ENCODE data around the gene RUBCNL. TPM values are rescaled to one million over a fixed set of nuclear protein-coding genes. Genes with fewer than 3 reads are reported as not detected.

RUBCNL gene
- total and polyA plus RNA-seq, 2 of the 4 experiments (the other 2 are of a cell fraction), result 0.03 TPM; not detected in 1

GRCh38 chr13:46383383-46383782 lies 3.7 kb downstream of the RUBCNL start:
- no peak overlapping the region for H2BK15ac ChIP-seq (ENCODE audit: low read depth, low read length)
- H2BK120ac ChIP-seq (ENCODE audit: low read depth, low read length), result no peak overlapping the region
- H3K27ac ChIP-seq (ENCODE audit: insufficient read depth, low read length), result no peak overlapping the region
- ATAC-seq (ENCODE audit: low read depth) (no peak), DNase-seq (no peak)
- no peak overlapping the region for H4K91ac ChIP-seq (ENCODE audit: insufficient read depth, low read depth, low read length)
- H3K27me3 ChIP-seq (ENCODE audit: control insufficient read depth, insufficient read depth, low read length), result peaks cover 30% of the 10 kb centered on the region
- H4K8ac ChIP-seq (ENCODE audit: low read depth in 2 of 2, low read length in 2 of 2), result no peak overlapping the region
- H4K5ac ChIP-seq (ENCODE audit: low read depth, low read length), result no peak overlapping the region
- no peak overlapping the region for H3K18ac ChIP-seq (ENCODE audit: low read depth, low read length)
- in situ Hi-C loops (cut with MboI; ENCODE audit: low sequenced_read_pairs), result no loop called here
- intact Hi-C loops (cut with micrococcal nuclease), result no loop called here
- H3K36me3 ChIP-seq (ENCODE audit: control insufficient read depth, insufficient read depth, low read length), result no peaks in the 10 kb centered on the region
- no peak overlapping the region for H2BK5ac ChIP-seq (ENCODE audit: low read depth, low read length, poor library complexity, severe bottlenecking)
- no peaks in the 10 kb centered on the region for H3K79me1 ChIP-seq (ENCODE audit: low read depth in 1 of 2, low read length in 2 of 2)
- no peaks in the 10 kb centered on the region for H3K4me1 ChIP-seq (ENCODE audit: control insufficient read depth, insufficient read depth, low read length)
- no peaks in the 10 kb centered on the region for H3K9me1 ChIP-seq (ENCODE audit: insufficient read depth, low read length)
- H3K56ac ChIP-seq (ENCODE audit: extremely low read depth, insufficient read depth, low read length), result no peak overlapping the region
- H3K4ac ChIP-seq (ENCODE audit: low read depth, low read length), result no peak overlapping the region
- no peak overlapping the region for H3K9ac ChIP-seq (ENCODE audit: low read depth, low read length)
- H3K14ac ChIP-seq (replicated peaks; ENCODE audit: low read depth, low read length), result no peak overlapping the region
- TF ChIP-seq SMC3 (IDR thresholded peaks at IDR 0.05; ENCODE audit: low read depth, low read length) (no peak), FOS (IDR thresholded peaks at IDR 0.05; ENCODE audit: low read depth, low read length) (no peak), NFE2L2 (IDR thresholded peaks at IDR 0.05; ENCODE audit: low read depth, low read length) (no peak), MAFK (IDR thresholded peaks at IDR 0.05; ENCODE audit: low read depth, low read length) (no peak), CEBPB (IDR thresholded peaks at IDR 0.05; ENCODE audit: low read depth, low read length) (no peak), RAD21 (IDR thresholded peaks at IDR 0.05; ENCODE audit: low read length) (no peak), POLR2A (IDR thresholded peaks at IDR 0.05; ENCODE audit: low read depth, low read length) (no peak), CHD1 (IDR thresholded peaks at IDR 0.05; ENCODE audit: low read depth, low read length) (no peak), MAZ (IDR thresholded peaks at IDR 0.05; ENCODE audit: borderline replicate concordance, low read depth, low read length) (no peak), RCOR1 (IDR thresholded peaks at IDR 0.05; ENCODE audit: insufficient replicate concordance, low read length) (no peak), MXI1 (IDR thresholded peaks at IDR 0.05; ENCODE audit: borderline replicate concordance, low read depth, low read length) (no peak), BHLHE40 (IDR thresholded peaks at IDR 0.05; ENCODE audit: low read depth, low read length) (no peak), ELK1 (IDR thresholded peaks at IDR 0.05; ENCODE audit: borderline replicate concordance, low read depth, low read length) (no peak), RFX5 (IDR thresholded peaks at IDR 0.05; ENCODE audit: low read depth, low read length) (no peak)
- TF ChIP-seq, protein P1, sequence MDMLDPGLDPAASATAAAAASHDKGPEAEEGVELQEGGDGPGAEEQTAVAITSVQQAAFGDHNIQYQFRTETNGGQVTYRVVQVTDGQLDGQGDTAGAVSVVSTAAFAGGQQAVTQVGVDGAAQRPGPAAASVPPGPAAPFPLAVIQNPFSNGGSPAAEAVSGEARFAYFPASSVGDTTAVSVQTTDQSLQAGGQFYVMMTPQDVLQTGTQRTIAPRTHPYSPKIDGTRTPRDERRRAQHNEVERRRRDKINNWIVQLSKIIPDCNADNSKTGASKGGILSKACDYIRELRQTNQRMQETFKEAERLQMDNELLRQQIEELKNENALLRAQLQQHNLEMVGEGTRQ (IDR thresholded peaks at IDR 0.05; ENCODE audit: low read depth, low read length), result no peak
- TF ChIP-seq, protein P2, sequence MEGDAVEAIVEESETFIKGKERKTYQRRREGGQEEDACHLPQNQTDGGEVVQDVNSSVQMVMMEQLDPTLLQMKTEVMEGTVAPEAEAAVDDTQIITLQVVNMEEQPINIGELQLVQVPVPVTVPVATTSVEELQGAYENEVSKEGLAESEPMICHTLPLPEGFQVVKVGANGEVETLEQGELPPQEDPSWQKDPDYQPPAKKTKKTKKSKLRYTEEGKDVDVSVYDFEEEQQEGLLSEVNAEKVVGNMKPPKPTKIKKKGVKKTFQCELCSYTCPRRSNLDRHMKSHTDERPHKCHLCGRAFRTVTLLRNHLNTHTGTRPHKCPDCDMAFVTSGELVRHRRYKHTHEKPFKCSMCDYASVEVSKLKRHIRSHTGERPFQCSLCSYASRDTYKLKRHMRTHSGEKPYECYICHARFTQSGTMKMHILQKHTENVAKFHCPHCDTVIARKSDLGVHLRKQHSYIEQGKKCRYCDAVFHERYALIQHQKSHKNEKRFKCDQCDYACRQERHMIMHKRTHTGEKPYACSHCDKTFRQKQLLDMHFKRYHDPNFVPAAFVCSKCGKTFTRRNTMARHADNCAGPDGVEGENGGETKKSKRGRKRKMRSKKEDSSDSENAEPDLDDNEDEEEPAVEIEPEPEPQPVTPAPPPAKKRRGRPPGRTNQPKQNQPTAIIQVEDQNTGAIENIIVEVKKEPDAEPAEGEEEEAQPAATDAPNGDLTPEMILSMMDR (conservative IDR thresholded peaks at IDR 0.05; ENCODE audit: low read depth, low read length), result no peak
- BruUV-seq (replicated peaks), result no TSS peak
- H2BK20ac ChIP-seq (ENCODE audit: low read depth, low read length), result no peak overlapping the region
- no peak overlapping the region for H3K23ac ChIP-seq (ENCODE audit: low read depth, low read length)
- no peak overlapping the region for H2AK5ac ChIP-seq (ENCODE audit: low read depth, low read length)
- ChIA-PET POLR2A (ENCODE audit: unreplicated experiment) (no interaction called here), CTCF (no interaction called here)
- no peak overlapping the region for H3K4me2 ChIP-seq (ENCODE audit: low read depth, low read length)
- no peaks in the 10 kb centered on the region for H4K20me1 ChIP-seq (ENCODE audit: insufficient read depth, low read length)
- no peak overlapping the region for H3K4me3 ChIP-seq (ENCODE audit: insufficient read depth, low read depth, low read length)
- dilution Hi-C loops (cut with HindIII; ENCODE audit: low sequenced_read_pairs, unreplicated experiment), result no loop called here
- H3K9me3 ChIP-seq (ENCODE audit: control insufficient read depth, insufficient read depth, low read length), result no peaks in the 10 kb centered on the region
- H2AFZ ChIP-seq (replicated peaks; ENCODE audit: low read length, poor library complexity), result no peak overlapping the region
- no peak overlapping the region for H2AK9ac ChIP-seq (replicated peaks; ENCODE audit: low read depth, low read length, poor library complexity)

Measured in IMR-90 (cell line).